ENCODE results near the gene DNAAF1. TPM values are rescaled to one million over a fixed set of nuclear protein-coding genes. Genes with fewer than 3 reads are reported as not detected.

DNAAF1 gene
- total and polyA plus RNA-seq, 2 of the 4 experiments (the other 2 are of a cell fraction): 0.05 TPM; not detected in 1

DNA sequence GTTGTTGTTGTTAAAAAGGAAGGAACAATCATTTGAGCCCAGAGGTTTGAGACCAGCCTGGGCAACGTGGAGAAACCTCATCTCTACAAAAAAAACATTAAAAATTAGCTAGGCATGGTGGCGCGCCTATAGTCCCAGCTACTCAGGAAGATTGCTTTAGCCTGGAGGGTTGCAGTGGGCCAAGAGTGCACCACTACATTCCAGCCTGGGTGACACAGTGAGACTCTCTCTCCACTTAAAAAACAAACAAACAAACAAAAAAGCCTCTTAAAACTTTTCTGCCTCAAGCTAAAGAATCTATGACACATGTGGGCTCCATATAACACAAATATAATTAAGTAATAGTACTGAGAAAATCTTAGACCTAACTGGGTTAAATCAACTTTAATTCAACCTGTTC is 40.9 kb upstream of the DNAAF1 start:
- ATAC-seq (ENCODE audit: low read depth) (no peak), DNase-seq (no peak)
- intact Hi-C loops (cut with micrococcal nuclease) (no loop called here), dilution Hi-C loops (cut with HindIII; ENCODE audit: low sequenced_read_pairs, unreplicated experiment) (no loop called here), in situ Hi-C loops (cut with MboI; ENCODE audit: low sequenced_read_pairs) (no loop called here)
- Histone ChIP-seq H3K14ac (replicated peaks; ENCODE audit: low read depth, low read length) (no peak overlapping the region), H4K91ac (ENCODE audit: insufficient read depth, low read depth, low read length) (no peak overlapping the region), H3K36me3 (ENCODE audit: control insufficient read depth, insufficient read depth, low read length) (peaks cover 10% of the 10 kb centered on the region), H4K5ac (ENCODE audit: low read depth, low read length) (no peak overlapping the region), H2AK5ac (ENCODE audit: low read depth, low read length) (no peak overlapping the region), H3K56ac (ENCODE audit: extremely low read depth, insufficient read depth, low read length) (no peak overlapping the region), H3K9me1 (ENCODE audit: insufficient read depth, low read length) (peaks cover 14% of the 10 kb centered on the region), H4K8ac (ENCODE audit: low read depth in 2 of 2, low read length in 2 of 2) (no peak overlapping the region), H2BK120ac (ENCODE audit: low read depth, low read length) (no peak overlapping the region), H3K18ac (ENCODE audit: low read depth, low read length) (no peak overlapping the region), H3K4me1 (ENCODE audit: control insufficient read depth, insufficient read depth, low read length) (peaks cover 7% of the 10 kb centered on the region), H2AK9ac (replicated peaks; ENCODE audit: low read depth, low read length, poor library complexity) (no peak overlapping the region), H3K4ac (ENCODE audit: low read depth, low read length) (no peak overlapping the region), H3K27me3 (ENCODE audit: control insufficient read depth, insufficient read depth, low read length) (no peaks in the 10 kb centered on the region), H2AFZ (replicated peaks; ENCODE audit: low read length, poor library complexity) (no peak overlapping the region), H3K79me1 (ENCODE audit: low read depth in 1 of 2, low read length in 2 of 2) (peaks cover 26 to 84% of the 10 kb centered on the region in 2 experiments), H3K27ac (ENCODE audit: insufficient read depth, low read length) (no peak overlapping the region), H3K4me3 (ENCODE audit: insufficient read depth, low read depth, low read length) (no peak overlapping the region), H2BK15ac (ENCODE audit: low read depth, low read length) (no peak overlapping the region), H2BK20ac (ENCODE audit: low read depth, low read length) (no peak overlapping the region), H3K9ac (ENCODE audit: low read depth, low read length) (no peak overlapping the region), H3K4me2 (ENCODE audit: low read depth, low read length) (no peak overlapping the region), H4K20me1 (ENCODE audit: insufficient read depth, low read length) (peaks cover 80% of the 10 kb centered on the region), H3K23ac (ENCODE audit: low read depth, low read length) (no peak overlapping the region), H3K9me3 (ENCODE audit: control insufficient read depth, insufficient read depth, low read length) (no peaks in the 10 kb centered on the region), H2BK5ac (ENCODE audit: low read depth, low read length, poor library complexity, severe bottlenecking) (no peak overlapping the region)
- TF ChIP-seq RCOR1 (IDR thresholded peaks at IDR 0.05; ENCODE audit: insufficient replicate concordance, low read length) (no peak), FOS (IDR thresholded peaks at IDR 0.05; ENCODE audit: low read depth, low read length) (no peak), POLR2A (IDR thresholded peaks at IDR 0.05; ENCODE audit: low read depth, low read length) (no peak), CEBPB (IDR thresholded peaks at IDR 0.05; ENCODE audit: low read depth, low read length) (no peak), RAD21 (IDR thresholded peaks at IDR 0.05; ENCODE audit: low read length) (no peak), BHLHE40 (IDR thresholded peaks at IDR 0.05; ENCODE audit: low read depth, low read length) (no peak), NFE2L2 (IDR thresholded peaks at IDR 0.05; ENCODE audit: low read depth, low read length) (no peak), MXI1 (IDR thresholded peaks at IDR 0.05; ENCODE audit: borderline replicate concordance, low read depth, low read length) (no peak), SMC3 (IDR thresholded peaks at IDR 0.05; ENCODE audit: low read depth, low read length) (no peak), MAFK (IDR thresholded peaks at IDR 0.05; ENCODE audit: low read depth, low read length) (no peak), MAZ (IDR thresholded peaks at IDR 0.05; ENCODE audit: borderline replicate concordance, low read depth, low read length) (no peak), RFX5 (IDR thresholded peaks at IDR 0.05; ENCODE audit: low read depth, low read length) (no peak), CHD1 (IDR thresholded peaks at IDR 0.05; ENCODE audit: low read depth, low read length) (no peak)
- TF ChIP-seq, protein P1, sequence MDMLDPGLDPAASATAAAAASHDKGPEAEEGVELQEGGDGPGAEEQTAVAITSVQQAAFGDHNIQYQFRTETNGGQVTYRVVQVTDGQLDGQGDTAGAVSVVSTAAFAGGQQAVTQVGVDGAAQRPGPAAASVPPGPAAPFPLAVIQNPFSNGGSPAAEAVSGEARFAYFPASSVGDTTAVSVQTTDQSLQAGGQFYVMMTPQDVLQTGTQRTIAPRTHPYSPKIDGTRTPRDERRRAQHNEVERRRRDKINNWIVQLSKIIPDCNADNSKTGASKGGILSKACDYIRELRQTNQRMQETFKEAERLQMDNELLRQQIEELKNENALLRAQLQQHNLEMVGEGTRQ (IDR thresholded peaks at IDR 0.05; ENCODE audit: low read depth, low read length): no peak
- TF ChIP-seq, protein P2, sequence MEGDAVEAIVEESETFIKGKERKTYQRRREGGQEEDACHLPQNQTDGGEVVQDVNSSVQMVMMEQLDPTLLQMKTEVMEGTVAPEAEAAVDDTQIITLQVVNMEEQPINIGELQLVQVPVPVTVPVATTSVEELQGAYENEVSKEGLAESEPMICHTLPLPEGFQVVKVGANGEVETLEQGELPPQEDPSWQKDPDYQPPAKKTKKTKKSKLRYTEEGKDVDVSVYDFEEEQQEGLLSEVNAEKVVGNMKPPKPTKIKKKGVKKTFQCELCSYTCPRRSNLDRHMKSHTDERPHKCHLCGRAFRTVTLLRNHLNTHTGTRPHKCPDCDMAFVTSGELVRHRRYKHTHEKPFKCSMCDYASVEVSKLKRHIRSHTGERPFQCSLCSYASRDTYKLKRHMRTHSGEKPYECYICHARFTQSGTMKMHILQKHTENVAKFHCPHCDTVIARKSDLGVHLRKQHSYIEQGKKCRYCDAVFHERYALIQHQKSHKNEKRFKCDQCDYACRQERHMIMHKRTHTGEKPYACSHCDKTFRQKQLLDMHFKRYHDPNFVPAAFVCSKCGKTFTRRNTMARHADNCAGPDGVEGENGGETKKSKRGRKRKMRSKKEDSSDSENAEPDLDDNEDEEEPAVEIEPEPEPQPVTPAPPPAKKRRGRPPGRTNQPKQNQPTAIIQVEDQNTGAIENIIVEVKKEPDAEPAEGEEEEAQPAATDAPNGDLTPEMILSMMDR (conservative IDR thresholded peaks at IDR 0.05; ENCODE audit: low read depth, low read length): no peak
- ChIA-PET POLR2A (ENCODE audit: unreplicated experiment) (no interaction called here), CTCF (no interaction called here)
- no TSS peak for BruUV-seq (replicated peaks)
- WGBS, 2 experiments (ENCODE audit: extremely low coverage in 2 of 2, insufficient read length in 1 of 2): no CpG with 5 or more reads among the region's 3 CpGs
